SK-N-SH treated with all-trans-retinoic acid at 6 μM for 48 hours (cell line): ENCODE results near the gene RNPEPL1.
"Not testable (repeated sequence)": the region's sequence is repeated elsewhere in the genome, so short reads cannot be mapped to it uniquely, and the experiment has no call there.

Experiments used
- ATAC-seq: fragments of 200-7000 bp; cut with Tn5 transposase; 3 replicates; pipeline ENCODE4 v1.9.1; 2020; ENCODE audit warnings: mild to moderate bottlenecking, moderate library complexity
- ARNTL ChIP-seq: fragments of 450-650 bp; formaldehyde crosslinking; IDR thresholded peaks from 2 replicates; pipeline ENCODE4 v1.5.0; 2020; ENCODE audit warnings: low read depth, mild to moderate bottlenecking, moderate library complexity, borderline replicate concordance
- BACH2 ChIP-seq: fragments of 250-450 bp; sonication (Bioruptor Pico); IDR thresholded peaks from 2 replicates; pipeline ENCODE4 v1.9.0; 2021; ENCODE audit warnings: mild to moderate bottlenecking, borderline replicate concordance
- CREB5 ChIP-seq: fragments of 250-450 bp; sonication (Bioruptor Pico); IDR thresholded peaks from 2 replicates; pipeline ENCODE4 v1.5.1; 2020; ENCODE audit warnings: low read depth, mild to moderate bottlenecking, moderate library complexity
- CSDC2 ChIP-seq: fragments of 250-450 bp; sonication (Bioruptor Pico); IDR thresholded peaks from 2 replicates; pipeline ENCODE4 v1.5.0; 2020; ENCODE audit warnings: mild to moderate bottlenecking, moderate library complexity
- CSRNP3 ChIP-seq: fragments of 250-450 bp; sonication (Bioruptor Pico); IDR thresholded peaks from 2 replicates; pipeline ENCODE4 v1.5.1; 2021; ENCODE audit warnings: mild to moderate bottlenecking, moderate library complexity
- ESRRG ChIP-seq: fragments of 250-450 bp; sonication (Bioruptor Pico); IDR thresholded peaks from 2 replicates; pipeline ENCODE4 v1.6.1; 2021; ENCODE audit warnings: mild to moderate bottlenecking
- GLIS3 ChIP-seq: fragments of 250-450 bp; sonication (Bioruptor Pico); IDR thresholded peaks from 2 replicates; pipeline ENCODE4 v1.5.0; 2020; ENCODE audit warnings: mild to moderate bottlenecking, moderate library complexity
- ISL1 ChIP-seq: fragments of 250-450 bp; sonication (Bioruptor Pico); IDR thresholded peaks from 2 replicates; pipeline ENCODE4 v2.1.2; 2022; ENCODE audit warnings: mild to moderate bottlenecking, moderate library complexity
- OSR1 ChIP-seq: fragments of 250-450 bp; sonication (Bioruptor Pico); IDR thresholded peaks from 2 replicates; pipeline ENCODE4 v1.8.0; 2022; ENCODE audit warnings: moderate library complexity, mild to moderate bottlenecking, inconsistent platforms
- PPARA ChIP-seq: fragments of 250-450 bp; sonication (Bioruptor Pico); IDR thresholded peaks from 2 replicates; pipeline ENCODE4 v1.5.0; 2020; ENCODE audit warnings: mild to moderate bottlenecking, borderline replicate concordance
- RARB ChIP-seq: fragments of 250-450 bp; sonication (Bioruptor Pico); IDR thresholded peaks from 2 replicates; pipeline ENCODE4 v1.8.0; 2021; ENCODE audit warnings: mild to moderate bottlenecking, moderate library complexity
- SNAI2 ChIP-seq: fragments of 250-450 bp; sonication (Bioruptor Pico); IDR thresholded peaks from 2 replicates; pipeline ENCODE4 v1.5.0; 2020; ENCODE audit warnings: mild to moderate bottlenecking, moderate library complexity
- TCF4 ChIP-seq: fragments of 250-450 bp; sonication (Bioruptor Pico); IDR thresholded peaks from 2 replicates; pipeline ENCODE4 v1.8.0; 2021; ENCODE audit warnings: mild to moderate bottlenecking, moderate library complexity, borderline replicate concordance
- ZC3H10 ChIP-seq: fragments of 250-450 bp; sonication (Bioruptor Pico); IDR thresholded peaks from 2 replicates; pipeline ENCODE4 v1.5.1; 2021; ENCODE audit warnings: mild to moderate bottlenecking, moderate library complexity
- ZFP3 ChIP-seq: fragments of 250-450 bp; sonication (Bioruptor Pico); IDR thresholded peaks from 2 replicates; pipeline ENCODE4 v1.5.0; 2020; ENCODE audit warnings: mild to moderate bottlenecking, moderate library complexity
- ZFP30 ChIP-seq: fragments of 450-650 bp; formaldehyde crosslinking; IDR thresholded peaks from 2 replicates; pipeline ENCODE4 v1.5.0; 2022; ENCODE audit warnings: mild to moderate bottlenecking, moderate library complexity
- ZNF565 ChIP-seq: fragments of 450-650 bp; formaldehyde crosslinking; conservative IDR thresholded peaks from 2 replicates; pipeline ENCODE4 v1.5.0; 2020; ENCODE audit warnings: low read depth, mild to moderate bottlenecking, moderate library complexity
- ZNF70 ChIP-seq: fragments of 450-650 bp; formaldehyde crosslinking; IDR thresholded peaks from 2 replicates; pipeline ENCODE4 v1.5.0; 2020; ENCODE audit warnings: mild to moderate bottlenecking, moderate library complexity
- ZNF8 ChIP-seq: fragments of 450-650 bp; formaldehyde crosslinking; IDR thresholded peaks from 2 replicates; pipeline ENCODE4 v1.5.0; 2020; ENCODE audit warnings: mild to moderate bottlenecking, moderate library complexity
- TF ChIP-seq, protein P1 (sequence below): fragments of 250-450 bp; sonication (Bioruptor Pico); IDR thresholded peaks from 2 replicates; pipeline ENCODE4 v1.5.0; 2020; ENCODE audit warnings: mild to moderate bottlenecking, moderate library complexity
- TF ChIP-seq, protein P2 (sequence below): fragments of 250-450 bp; sonication (Bioruptor Pico); IDR thresholded peaks from 2 replicates; pipeline ENCODE4 v1.8.0; 2021; ENCODE audit warnings: low read depth, mild to moderate bottlenecking, moderate library complexity, borderline replicate concordance

RNPEPL1 gene

GRCh38 chr2:240520974-240521350 lies 47.3 kb upstream of the RNPEPL1 start (continued):
- TF ChIP-seq CREB5 (CRISPR knock-in tag) (no peak), CSRNP3 (no peak), ZFP30 (CRISPR knock-in tag) (no peak), OSR1 (CRISPR knock-in tag) (no peak), RARB (CRISPR knock-in tag) (no peak), ARNTL (CRISPR knock-in tag) (no peak), ZNF565 (CRISPR knock-in tag) (no peak)

DNA sequence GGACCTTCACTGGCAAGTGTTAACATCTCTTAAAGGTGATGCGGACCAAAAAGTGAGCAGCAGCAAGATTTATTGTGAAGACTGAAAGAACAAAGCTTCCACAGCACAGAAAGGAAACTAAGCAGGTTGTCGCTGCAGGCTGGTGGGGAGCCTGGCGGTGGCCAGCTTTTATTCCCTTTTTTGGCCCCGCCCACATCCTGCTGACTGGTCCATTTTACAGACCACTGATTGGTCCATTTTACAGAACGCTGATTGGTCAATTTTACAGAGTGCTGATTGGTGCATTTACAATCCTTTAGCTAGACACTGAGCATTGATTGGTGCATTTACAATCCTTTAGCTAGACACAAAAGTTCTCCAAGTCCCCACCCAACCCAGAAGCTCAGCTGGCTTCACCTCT lies 46.4 kb upstream of the RNPEPL1 start:
- ATAC-seq: not testable (repeated sequence)

DNA sequence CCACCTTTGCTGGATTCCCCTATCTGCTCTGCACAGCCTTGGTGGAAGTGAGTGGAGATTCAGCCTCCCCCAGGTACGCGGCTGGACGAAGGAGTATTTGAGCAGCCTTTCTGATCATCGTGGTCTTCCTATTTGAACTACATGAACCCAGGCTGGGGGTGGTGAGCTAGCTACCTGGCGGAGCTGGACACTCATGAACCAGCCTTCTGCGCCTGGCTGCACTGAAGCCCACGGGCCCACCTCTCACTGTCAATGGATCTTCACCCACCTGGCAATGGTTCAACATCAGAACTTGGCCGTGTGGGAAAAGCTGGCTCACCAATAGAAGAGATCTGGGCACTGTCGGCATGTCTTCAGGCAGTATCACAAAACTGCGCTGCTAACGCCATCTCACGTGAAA lies 45.9 kb upstream of the RNPEPL1 start:
- no peak for TF ChIP-seq ZNF8
- TF ChIP-seq CSRNP3: no peak
- no peak for TF ChIP-seq ARNTL (CRISPR knock-in tag)
- TF ChIP-seq PPARA (CRISPR knock-in tag): no peak
- no peak for TF ChIP-seq GLIS3
- TF ChIP-seq, all 23 proteins: peak for 0
- no peak for ATAC-seq

GRCh38 chr2:240523451-240524281 lies 44.6 kb upstream of the RNPEPL1 start:
- no peak for ATAC-seq
- no peak for TF ChIP-seq ESRRG (CRISPR knock-in tag)
- TF ChIP-seq, protein P1, sequence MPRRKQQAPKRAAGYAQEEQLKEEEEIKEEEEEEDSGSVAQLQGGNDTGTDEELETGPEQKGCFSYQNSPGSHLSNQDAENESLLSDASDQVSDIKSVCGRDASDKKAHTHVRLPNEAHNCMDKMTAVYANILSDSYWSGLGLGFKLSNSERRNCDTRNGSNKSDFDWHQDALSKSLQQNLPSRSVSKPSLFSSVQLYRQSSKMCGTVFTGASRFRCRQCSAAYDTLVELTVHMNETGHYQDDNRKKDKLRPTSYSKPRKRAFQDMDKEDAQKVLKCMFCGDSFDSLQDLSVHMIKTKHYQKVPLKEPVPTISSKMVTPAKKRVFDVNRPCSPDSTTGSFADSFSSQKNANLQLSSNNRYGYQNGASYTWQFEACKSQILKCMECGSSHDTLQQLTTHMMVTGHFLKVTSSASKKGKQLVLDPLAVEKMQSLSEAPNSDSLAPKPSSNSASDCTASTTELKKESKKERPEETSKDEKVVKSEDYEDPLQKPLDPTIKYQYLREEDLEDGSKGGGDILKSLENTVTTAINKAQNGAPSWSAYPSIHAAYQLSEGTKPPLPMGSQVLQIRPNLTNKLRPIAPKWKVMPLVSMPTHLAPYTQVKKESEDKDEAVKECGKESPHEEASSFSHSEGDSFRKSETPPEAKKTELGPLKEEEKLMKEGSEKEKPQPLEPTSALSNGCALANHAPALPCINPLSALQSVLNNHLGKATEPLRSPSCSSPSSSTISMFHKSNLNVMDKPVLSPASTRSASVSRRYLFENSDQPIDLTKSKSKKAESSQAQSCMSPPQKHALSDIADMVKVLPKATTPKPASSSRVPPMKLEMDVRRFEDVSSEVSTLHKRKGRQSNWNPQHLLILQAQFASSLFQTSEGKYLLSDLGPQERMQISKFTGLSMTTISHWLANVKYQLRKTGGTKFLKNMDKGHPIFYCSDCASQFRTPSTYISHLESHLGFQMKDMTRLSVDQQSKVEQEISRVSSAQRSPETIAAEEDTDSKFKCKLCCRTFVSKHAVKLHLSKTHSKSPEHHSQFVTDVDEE (CRISPR knock-in tag): no peak
- TF ChIP-seq, protein P2, sequence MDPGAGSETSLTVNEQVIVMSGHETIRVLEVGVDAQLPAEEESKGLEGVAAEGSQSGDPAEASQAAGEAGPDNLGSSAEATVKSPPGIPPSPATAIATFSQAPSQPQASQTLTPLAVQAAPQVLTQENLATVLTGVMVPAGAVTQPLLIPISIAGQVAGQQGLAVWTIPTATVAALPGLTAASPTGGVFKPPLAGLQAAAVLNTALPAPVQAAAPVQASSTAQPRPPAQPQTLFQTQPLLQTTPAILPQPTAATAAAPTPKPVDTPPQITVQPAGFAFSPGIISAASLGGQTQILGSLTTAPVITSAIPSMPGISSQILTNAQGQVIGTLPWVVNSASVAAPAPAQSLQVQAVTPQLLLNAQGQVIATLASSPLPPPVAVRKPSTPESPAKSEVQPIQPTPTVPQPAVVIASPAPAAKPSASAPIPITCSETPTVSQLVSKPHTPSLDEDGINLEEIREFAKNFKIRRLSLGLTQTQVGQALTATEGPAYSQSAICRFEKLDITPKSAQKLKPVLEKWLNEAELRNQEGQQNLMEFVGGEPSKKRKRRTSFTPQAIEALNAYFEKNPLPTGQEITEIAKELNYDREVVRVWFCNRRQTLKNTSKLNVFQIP: no peak
- TF ChIP-seq CREB5 (CRISPR knock-in tag): no peak
- no peak for TF ChIP-seq GLIS3
- no peak for TF ChIP-seq PPARA (CRISPR knock-in tag)
- no peak for TF ChIP-seq ZFP3 (CRISPR knock-in tag)
- no peak for TF ChIP-seq ARNTL (CRISPR knock-in tag)
- TF ChIP-seq ZNF8: no peak
- TF ChIP-seq ZC3H10 (CRISPR knock-in tag): no peak
- TF ChIP-seq ZFP30 (CRISPR knock-in tag): no peak
- no peak for TF ChIP-seq RARB (CRISPR knock-in tag)
- no peak for TF ChIP-seq TCF4
- no peak for TF ChIP-seq SNAI2 (CRISPR knock-in tag)
- TF ChIP-seq OSR1 (CRISPR knock-in tag): no peak
- TF ChIP-seq CSRNP3: no peak
- no peak for TF ChIP-seq ZNF70
- no peak for TF ChIP-seq BACH2
- no peak for TF ChIP-seq CSDC2 (CRISPR knock-in tag)
- TF ChIP-seq ISL1 (CRISPR knock-in tag): no peak
